KMS-11 (cell line): ENCODE data around the gene SLC2A9.

Experiments
- H2AFZ ChIP-seq: fragments of 200-600 bp; sonication (generic); 2 replicates; pipeline ENCODE4 v1.6.1; 2016; ENCODE audit warnings: antibody characterized with exemption, mixed run types, low read depth
- H3K27ac ChIP-seq: fragments of 200-600 bp; sonication (generic); 2 replicates; pipeline ENCODE4 v1.6.1; 2016; ENCODE audit warnings: mild to moderate bottlenecking, mixed run types
- H3K27me3 ChIP-seq: fragments of 200-600 bp; sonication (generic); 2 replicates; pipeline ENCODE4 v1.6.1; 2017; ENCODE audit warnings: mild to moderate bottlenecking, low read depth, mixed run types, moderate library complexity; ENCODE audit not compliant: insufficient read depth
- H3K36me3 ChIP-seq: fragments of 200-600 bp; sonication (generic); 2 replicates; pipeline ENCODE4 v1.6.1; 2017; ENCODE audit warnings: mild to moderate bottlenecking, mixed run types; ENCODE audit not compliant: insufficient read depth
- H3K4me1 ChIP-seq: fragments of 200-600 bp; sonication (generic); 2 replicates; pipeline ENCODE4 v1.6.1; 2016; ENCODE audit warnings: mild to moderate bottlenecking, low read depth, mixed run types; ENCODE audit not compliant: poor library complexity, severe bottlenecking
- H3K4me2 ChIP-seq: fragments of 200-600 bp; sonication (generic); 2 replicates; pipeline ENCODE4 v1.7.0; 2016; ENCODE audit warnings: mild to moderate bottlenecking, mixed run types
- H3K4me3 ChIP-seq: fragments of 200-600 bp; sonication (generic); IDR thresholded peaks from 2 replicates; pipeline ENCODE4 v1.6.1; 2017; ENCODE audit warnings: low read depth, low read length, mixed read lengths; ENCODE audit not compliant: insufficient read depth
- H3K79me2 ChIP-seq: fragments of 200-600 bp; sonication (generic); 2 replicates; pipeline ENCODE4 v1.6.1; 2016; ENCODE audit warnings: low read depth, mixed run types; ENCODE audit not compliant: insufficient read depth
- H3K9ac ChIP-seq: fragments of 200-600 bp; sonication (generic); 2 replicates; pipeline ENCODE4 v1.6.1; 2016; ENCODE audit warnings: mild to moderate bottlenecking, mixed run types
- H4K20me1 ChIP-seq: fragments of 200-600 bp; sonication (generic); 2 replicates; pipeline ENCODE4 v1.6.1; 2016; ENCODE audit warnings: mild to moderate bottlenecking, mixed run types; ENCODE audit not compliant: insufficient read depth
- CTCF ChIP-seq: fragments of 200-600 bp; sonication (generic); conservative IDR thresholded peaks from 2 replicates; pipeline ENCODE4 v1.6.1; 2017; ENCODE audit warnings: low read depth, mild to moderate bottlenecking, antibody characterized with exemption, low read length, moderate library complexity, mixed read lengths

Gene SLC2A9

GRCh38 chr4:10006231-10006600 is 15.1 kb downstream of the SLC2A9 start:
- H3K4me1 ChIP-seq, result no peaks in the 10 kb centered on the region
- no peak for TF ChIP-seq CTCF
- no peak overlapping the region for H2AFZ ChIP-seq

GRCh38 chr4:10005632-10006031 is 15.7 kb downstream of the SLC2A9 start:
- no peak overlapping the region for H3K9ac ChIP-seq
- H3K27me3 ChIP-seq, result no peaks in the 10 kb centered on the region
- no peak overlapping the region for H3K4me3 ChIP-seq
- no peaks in the 10 kb centered on the region for H3K4me1 ChIP-seq
- no peaks in the 10 kb centered on the region for H3K79me2 ChIP-seq
- H3K36me3 ChIP-seq, result no peaks in the 10 kb centered on the region
- H3K27ac ChIP-seq, result no peak overlapping the region
- TF ChIP-seq CTCF, result no peak
- H3K4me2 ChIP-seq, result no peak overlapping the region
- H2AFZ ChIP-seq, result no peak overlapping the region
- no peaks in the 10 kb centered on the region for H4K20me1 ChIP-seq

More at GRCh38 chr4:10006231-10006600, 15.1 kb downstream of the SLC2A9 start:
- Histone ChIP-seq H3K4me2 (no peak overlapping the region), H4K20me1 (no peaks in the 10 kb centered on the region), H3K36me3 (no peaks in the 10 kb centered on the region), H3K4me3 (no peak overlapping the region), H3K9ac (no peak overlapping the region), H3K79me2 (no peaks in the 10 kb centered on the region), H3K27me3 (no peaks in the 10 kb centered on the region), H3K27ac (no peak overlapping the region)

- H3K27ac ChIP-seq, result no peak overlapping the region
- no peak overlapping the region for H3K4me2 ChIP-seq
- no peaks in the 10 kb centered on the region for H4K20me1 ChIP-seq
- H3K4me1 ChIP-seq, result no peaks in the 10 kb centered on the region
- no peak overlapping the region for H2AFZ ChIP-seq
- TF ChIP-seq CTCF, result no peak
- no peak overlapping the region for H3K4me3 ChIP-seq
- H3K36me3 ChIP-seq, result no peaks in the 10 kb centered on the region
- H3K27me3 ChIP-seq, result no peaks in the 10 kb centered on the region
- no peaks in the 10 kb centered on the region for H3K79me2 ChIP-seq
- H3K9ac ChIP-seq, result no peak overlapping the region
These were observed 17.6 kb downstream of the SLC2A9 start for GRCh38 chr4:10003666-10004065.

- Histone ChIP-seq H2AFZ (no peak overlapping the region), H3K27me3 (no peaks in the 10 kb centered on the region), H3K27ac (no peak overlapping the region), H3K4me2 (no peak overlapping the region), H3K9ac (no peak overlapping the region), H3K79me2 (no peaks in the 10 kb centered on the region), H3K4me1 (no peaks in the 10 kb centered on the region), H3K36me3 (no peaks in the 10 kb centered on the region), H4K20me1 (no peaks in the 10 kb centered on the region), H3K4me3 (no peak overlapping the region)
- no peak for TF ChIP-seq CTCF
These were observed 19.0 kb downstream of the SLC2A9 start for GRCh38 chr4:10002278-10002677.
